Measurements from ENCODE around the gene KITLG. TPM values are rescaled to one million over a fixed set of nuclear protein-coding genes. Genes with fewer than 3 reads are reported as not detected.

KITLG gene
- polyA plus RNA-seq, 1 experiment = 35.3 TPM

- H3K27ac ChIP-seq (ENCODE audit: low read depth, low read length) = no peak overlapping the region
- CTCF ChIA-PET = interaction anchor here (1.4 kb wide), 1 partner anchor 499 kb away, joined by 3 read pairs; no protein-coding TSS in a partner anchor
- no peaks in the 10 kb centered on the region for H3K9me3 ChIP-seq (ENCODE audit: control insufficient read depth, insufficient read depth, low read length)
- H3K4me3 ChIP-seq (ENCODE audit: low read depth, low read length) = no peak overlapping the region
- POLR2A ChIA-PET = no interaction called here
- TF ChIP-seq CTCF (IDR thresholded peaks at IDR 0.05; ENCODE audit: low read depth, low read length) = no peak
- DNase-seq (ENCODE audit: low read depth, low spot score) = no peak
- no peaks in the 10 kb centered on the region for H3K27me3 ChIP-seq (ENCODE audit: control insufficient read depth, insufficient read depth, low read length)
These were observed 85.8 kb downstream of the KITLG start for GRCh38 chr12:88494520-88494919.

GRCh38 chr12:88493636-88494035, 86.6 kb downstream of the KITLG start:
- DNase-seq (ENCODE audit: low read depth, low spot score) = peak; percentile 84
- no peaks in the 10 kb centered on the region for H3K9me3 ChIP-seq (ENCODE audit: control insufficient read depth, insufficient read depth, low read length)
- CTCF ChIA-PET = interaction anchor here (0.9 to 1.4 kb wide), 2 partner anchors 339 to 500 kb away, joined by 3 read pairs; no protein-coding TSS in a partner anchor
- no peak overlapping the region for H3K27ac ChIP-seq (ENCODE audit: low read depth, low read length)
- no peak for TF ChIP-seq CTCF (IDR thresholded peaks at IDR 0.05; ENCODE audit: low read depth, low read length)
- H3K4me3 ChIP-seq (ENCODE audit: low read depth, low read length) = no peak overlapping the region
- H3K27me3 ChIP-seq (ENCODE audit: control insufficient read depth, insufficient read depth, low read length) = no peaks in the 10 kb centered on the region
- POLR2A ChIA-PET = no interaction called here

GRCh38 chr12:88490425-88490824, 89.8 kb downstream of the KITLG start:
- Histone ChIP-seq H3K27ac (ENCODE audit: low read depth, low read length) (no peak overlapping the region), H3K27me3 (ENCODE audit: control insufficient read depth, insufficient read depth, low read length) (no peaks in the 10 kb centered on the region), H3K4me3 (ENCODE audit: low read depth, low read length) (no peak overlapping the region), H3K9me3 (ENCODE audit: control insufficient read depth, insufficient read depth, low read length) (no peaks in the 10 kb centered on the region)
- ChIA-PET POLR2A (no interaction called here), CTCF (no interaction called here)
- no peak for TF ChIP-seq CTCF (IDR thresholded peaks at IDR 0.05; ENCODE audit: low read depth, low read length)
- no peak for DNase-seq (ENCODE audit: low read depth, low spot score)

DNA sequence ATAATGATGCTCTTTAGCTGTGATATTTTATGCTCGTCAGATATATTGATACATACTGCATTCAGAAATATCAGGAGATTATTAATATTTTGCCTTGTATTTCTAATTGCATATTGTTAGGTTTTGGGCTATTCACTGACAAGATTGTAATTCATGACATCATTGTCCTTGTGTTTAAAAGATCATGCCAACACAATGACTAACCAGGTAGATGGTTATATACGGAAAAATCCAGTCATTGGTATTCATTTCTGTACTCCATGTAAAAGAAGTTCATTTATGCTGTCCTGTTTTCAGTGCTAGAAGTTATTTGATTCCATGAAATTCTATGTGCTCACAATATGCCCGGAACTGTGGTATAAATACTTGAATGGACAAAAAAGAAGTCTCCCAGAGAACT, 107.5 kb downstream of the KITLG start:
- no peak for DNase-seq (ENCODE audit: low read depth, low spot score)
- ChIA-PET CTCF (no interaction called here), POLR2A (no interaction called here)
- no peaks in the 10 kb centered on the region for H3K27me3 ChIP-seq (ENCODE audit: control insufficient read depth, insufficient read depth, low read length)
- H3K27ac ChIP-seq (ENCODE audit: low read depth, low read length) = no peak overlapping the region
- H3K4me3 ChIP-seq (ENCODE audit: low read depth, low read length) = no peak overlapping the region
- H3K9me3 ChIP-seq (ENCODE audit: control insufficient read depth, insufficient read depth, low read length) = no peaks in the 10 kb centered on the region
- no peak for TF ChIP-seq CTCF (IDR thresholded peaks at IDR 0.05; ENCODE audit: low read depth, low read length)

DNA sequence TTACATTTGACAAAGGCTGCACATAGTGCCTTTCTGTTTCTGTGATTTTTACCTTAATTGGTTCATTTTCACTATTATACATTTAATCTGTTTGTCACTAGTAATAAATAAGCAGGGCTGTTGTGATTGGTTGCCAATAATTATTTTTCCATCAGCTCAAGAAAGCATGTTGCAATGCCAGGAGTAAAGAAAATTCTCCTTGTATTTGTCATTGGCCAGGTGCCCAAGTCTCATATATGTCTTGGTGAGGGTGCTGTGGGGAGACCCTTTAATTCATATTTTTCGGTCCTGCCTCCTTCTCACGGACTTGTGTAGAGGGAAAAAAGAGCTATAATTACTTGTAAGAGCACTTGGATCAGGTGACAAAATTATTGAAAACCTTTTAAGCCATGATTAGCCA, 108.0 kb downstream of the KITLG start:
- Histone ChIP-seq H3K27ac (ENCODE audit: low read depth, low read length) (no peak overlapping the region), H3K4me3 (ENCODE audit: low read depth, low read length) (no peak overlapping the region), H3K27me3 (ENCODE audit: control insufficient read depth, insufficient read depth, low read length) (no peaks in the 10 kb centered on the region), H3K9me3 (ENCODE audit: control insufficient read depth, insufficient read depth, low read length) (no peaks in the 10 kb centered on the region)
- no peak for TF ChIP-seq CTCF (IDR thresholded peaks at IDR 0.05; ENCODE audit: low read depth, low read length)
- no peak for DNase-seq (ENCODE audit: low read depth, low spot score)
- CTCF ChIA-PET = no interaction called here
- POLR2A ChIA-PET = no interaction called here

Data from AG04450 (cell line).